ENCODE measurements around the gene ITPR2.
"Not testable (repeated sequence)": the region's sequence is repeated elsewhere in the genome, so short reads cannot be mapped to it uniquely, and the experiment has no call there.

Gene ITPR2

GRCh38 chr12:26730481-26731350 is 102.3 kb downstream of the ITPR2 start:
- TF ChIP-seq REST (IDR thresholded peaks at IDR 0.05; ENCODE audit: insufficient replicate concordance, low read depth): no peak
- no peak for TF ChIP-seq CTCF (IDR thresholded peaks at IDR 0.05; ENCODE audit: insufficient read depth, low read length)
- TF ChIP-seq POLR2AphosphoS5 (IDR thresholded peaks at IDR 0.05; ENCODE audit: low read depth): no peak
- no peak for TF ChIP-seq SPI1 (IDR thresholded peaks at IDR 0.05; ENCODE audit: borderline replicate concordance, low read depth)
- no peak for TF ChIP-seq GABPA (IDR thresholded peaks at IDR 0.05; ENCODE audit: low read depth)
- H3K27ac ChIP-seq (replicated peaks): no peak overlapping the region
- DNase-seq (ENCODE audit: low read depth in 1 of 2, low spot score in 1 of 2): no peak
- no peaks in the 10 kb centered on the region for H3K27me3 ChIP-seq (ENCODE audit: insufficient read depth, poor library complexity, severe bottlenecking)
- no peak overlapping the region for H3K4me3 ChIP-seq (replicated peaks; ENCODE audit: insufficient read depth, low read length)

- not testable (repeated sequence) for H3K27ac ChIP-seq (replicated peaks); H3K4me3 ChIP-seq (replicated peaks; ENCODE audit: insufficient read depth, low read length); DNase-seq (ENCODE audit: low read depth in 1 of 2, low spot score in 1 of 2); H3K27me3 ChIP-seq (ENCODE audit: insufficient read depth, poor library complexity, severe bottlenecking)
These were observed 103.8 kb downstream of the ITPR2 start for GRCh38 chr12:26729137-26729671.

- Histone ChIP-seq H3K4me3 (replicated peaks; ENCODE audit: insufficient read depth, low read length) (no peak overlapping the region), H3K27me3 (ENCODE audit: insufficient read depth, poor library complexity, severe bottlenecking) (no peaks in the 10 kb centered on the region), H3K27ac (replicated peaks) (no peak overlapping the region)
- no peak for TF ChIP-seq SPI1 (IDR thresholded peaks at IDR 0.05; ENCODE audit: borderline replicate concordance, low read depth)
- TF ChIP-seq GABPA (IDR thresholded peaks at IDR 0.05; ENCODE audit: low read depth): no peak
- no peak for TF ChIP-seq REST (IDR thresholded peaks at IDR 0.05; ENCODE audit: insufficient replicate concordance, low read depth)
- no peak for TF ChIP-seq POLR2AphosphoS5 (IDR thresholded peaks at IDR 0.05; ENCODE audit: low read depth)
- no peak for TF ChIP-seq CTCF (IDR thresholded peaks at IDR 0.05; ENCODE audit: insufficient read depth, low read length)
- DNase-seq (ENCODE audit: low read depth in 1 of 2, low spot score in 1 of 2): no peak
These were observed 104.6 kb downstream of the ITPR2 start for GRCh38 chr12:26728205-26729050.

Data from HL-60 (cell line).